Liver (tissue), 3 donors: ENCODE results near the gene DPM2.

Source experiments
- EGR1 ChIP-seq, 2 donors: IDR thresholded peaks; 2 replicates each; pipeline ENCODE4 v1.6.1; 2016 to 2018; ENCODE audit warnings: antibody characterized with exemption in 2 of 2, low read depth in 2 of 2
- GABPA ChIP-seq, 2 donors: IDR thresholded peaks in 1 of 2; conservative IDR thresholded peaks in 1 of 2; 2 replicates each; pipeline ENCODE4 v1.6.1; 2016; ENCODE audit warnings: antibody characterized with exemption in 2 of 2, mild to moderate bottlenecking in 1 of 2, moderate library complexity in 1 of 2
- JUND ChIP-seq, 2 donors: IDR thresholded peaks; 2 replicates each; pipeline ENCODE4 v1.6.1; 2016; ENCODE audit warnings: antibody characterized with exemption in 2 of 2
- RAD21 ChIP-seq, 2 donors: IDR thresholded peaks; 2 replicates each; pipeline ENCODE4 v1.6.1; 2016; ENCODE audit warnings: antibody characterized with exemption in 2 of 2, mild to moderate bottlenecking in 2 of 2
- REST ChIP-seq: IDR thresholded peaks from 2 replicates; pipeline ENCODE4 v1.6.1; 2016; ENCODE audit warnings: antibody characterized with exemption, mild to moderate bottlenecking
- RXRA ChIP-seq, 2 donors: IDR thresholded peaks; 2 replicates each; pipeline ENCODE4 v1.6.1; 2017 to 2018; ENCODE audit warnings: antibody characterized with exemption in 2 of 2, mild to moderate bottlenecking in 1 of 2
- SP1 ChIP-seq: IDR thresholded peaks from 2 replicates; pipeline ENCODE4 v1.6.1; 2018; ENCODE audit warnings: antibody characterized with exemption, mild to moderate bottlenecking
- YY1 ChIP-seq: IDR thresholded peaks from 2 replicates; pipeline ENCODE4 v1.6.1; 2016; ENCODE audit warnings: antibody characterized with exemption, mild to moderate bottlenecking
- ZBTB33 ChIP-seq: IDR thresholded peaks from 2 replicates; pipeline ENCODE4 v1.6.1; 2016; ENCODE audit warnings: antibody characterized with exemption
- TF ChIP-seq, protein P1 (sequence below): fragments of 150-350 bp; IDR thresholded peaks from 2 replicates; pipeline ENCODE4 v1.5.1; 2017; ENCODE audit warnings: improper control_type of control experiment, low read depth, low read length; ENCODE audit not compliant: missing input control
- TF ChIP-seq, protein P2 (sequence below): IDR thresholded peaks from 2 replicates; pipeline ENCODE4 v1.6.1; 2016; ENCODE audit warnings: antibody characterized with exemption
- TF ChIP-seq, protein P3 (sequence below): IDR thresholded peaks from 2 replicates; pipeline ENCODE4 v1.6.1; 2016; ENCODE audit warnings: antibody characterized with exemption
- donor health status: healthy.
- donor health status: healthy.

GRCh38 chr9:127963041-127963358, 25.3 kb upstream of the DPM2 start:
- no peak for TF ChIP-seq REST
- TF ChIP-seq, protein P1, sequence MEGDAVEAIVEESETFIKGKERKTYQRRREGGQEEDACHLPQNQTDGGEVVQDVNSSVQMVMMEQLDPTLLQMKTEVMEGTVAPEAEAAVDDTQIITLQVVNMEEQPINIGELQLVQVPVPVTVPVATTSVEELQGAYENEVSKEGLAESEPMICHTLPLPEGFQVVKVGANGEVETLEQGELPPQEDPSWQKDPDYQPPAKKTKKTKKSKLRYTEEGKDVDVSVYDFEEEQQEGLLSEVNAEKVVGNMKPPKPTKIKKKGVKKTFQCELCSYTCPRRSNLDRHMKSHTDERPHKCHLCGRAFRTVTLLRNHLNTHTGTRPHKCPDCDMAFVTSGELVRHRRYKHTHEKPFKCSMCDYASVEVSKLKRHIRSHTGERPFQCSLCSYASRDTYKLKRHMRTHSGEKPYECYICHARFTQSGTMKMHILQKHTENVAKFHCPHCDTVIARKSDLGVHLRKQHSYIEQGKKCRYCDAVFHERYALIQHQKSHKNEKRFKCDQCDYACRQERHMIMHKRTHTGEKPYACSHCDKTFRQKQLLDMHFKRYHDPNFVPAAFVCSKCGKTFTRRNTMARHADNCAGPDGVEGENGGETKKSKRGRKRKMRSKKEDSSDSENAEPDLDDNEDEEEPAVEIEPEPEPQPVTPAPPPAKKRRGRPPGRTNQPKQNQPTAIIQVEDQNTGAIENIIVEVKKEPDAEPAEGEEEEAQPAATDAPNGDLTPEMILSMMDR: no peak
- no peak for TF ChIP-seq GABPA (IDR thresholded peaks at IDR 0.05 in 1 of 2, conservative IDR thresholded peaks at IDR 0.05 in 1 of 2)
- TF ChIP-seq EGR1 (IDR thresholded peaks at IDR 0.05; ENCODE audit: low read depth in 2 of 2): no peak
- TF ChIP-seq RXRA (IDR thresholded peaks at IDR 0.05): no peak
- TF ChIP-seq, protein P2, sequence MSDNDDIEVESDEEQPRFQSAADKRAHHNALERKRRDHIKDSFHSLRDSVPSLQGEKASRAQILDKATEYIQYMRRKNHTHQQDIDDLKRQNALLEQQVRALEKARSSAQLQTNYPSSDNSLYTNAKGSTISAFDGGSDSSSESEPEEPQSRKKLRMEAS: no peak
- TF ChIP-seq SP1: no peak
- TF ChIP-seq RAD21 (IDR thresholded peaks at IDR 0.05): no peak
- no peak for TF ChIP-seq YY1
- TF ChIP-seq ZBTB33: no peak
- TF ChIP-seq, protein P3, sequence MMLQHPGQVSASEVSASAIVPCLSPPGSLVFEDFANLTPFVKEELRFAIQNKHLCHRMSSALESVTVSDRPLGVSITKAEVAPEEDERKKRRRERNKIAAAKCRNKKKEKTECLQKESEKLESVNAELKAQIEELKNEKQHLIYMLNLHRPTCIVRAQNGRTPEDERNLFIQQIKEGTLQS: no peak
- no peak for TF ChIP-seq JUND (IDR thresholded peaks at IDR 0.05)
